K562 (cell line): ENCODE results near the gene TMEM184B. TPM values are rescaled to one million over a fixed set of nuclear protein-coding genes. Genes with fewer than 3 reads are reported as not detected.

Experiments used
- BDP1 ChIP-seq: IDR thresholded peaks from 3 replicates; pipeline ENCODE4 v1.6.1; 2011; ENCODE audit not compliant: insufficient read length, insufficient read depth
- CBFA2T3 ChIP-seq: fragments of 450-650 bp; IDR thresholded peaks from 2 replicates; pipeline ENCODE4 v1.6.1; 2017
- EHMT2 ChIP-seq: fragments of 450-650 bp; IDR thresholded peaks from 2 replicates; pipeline ENCODE4 v1.6.1; 2018; ENCODE audit warnings: antibody characterized with exemption
- EWSR1 ChIP-seq: fragments of 450-650 bp; IDR thresholded peaks from 2 replicates; pipeline ENCODE4 v1.6.1; 2018; ENCODE audit warnings: borderline replicate concordance, mild to moderate bottlenecking, low read depth, moderate library complexity; ENCODE audit not compliant: partially characterized antibody
- HSF4 ChIP-seq: fragments of 250-450 bp; sonication (Bioruptor Pico); IDR thresholded peaks from 2 replicates; pipeline ENCODE4 v2.1.2; 2022; ENCODE audit warnings: mild to moderate bottlenecking, moderate library complexity, borderline replicate concordance
- KDM5B ChIP-seq: fragments of 200-600 bp; sonication (generic); IDR thresholded peaks from 2 replicates; pipeline ENCODE4 v1.6.1; 2012; ENCODE audit warnings: low read depth, mild to moderate bottlenecking, moderate library complexity, low read length, control low read depth, inconsistent platforms; ENCODE audit not compliant: insufficient replicate concordance
- KLF6 ChIP-seq: fragments of 250-450 bp; sonication (Bioruptor Pico); IDR thresholded peaks from 2 replicates; pipeline ENCODE4 v1.4.0; 2020; ENCODE audit warnings: mild to moderate bottlenecking, moderate library complexity, borderline replicate concordance
- PRMT5 ChIP-seq: sonication (generic); formaldehyde crosslinking; IDR thresholded peaks from 2 replicates; pipeline ENCODE4 v1.5.0; 2020; ENCODE audit warnings: missing genetic modification reagents
- SAFB2 ChIP-seq: fragments of 200-400 bp; formaldehyde crosslinking; IDR thresholded peaks from 2 replicates; pipeline ENCODE4 v1.6.1; 2018; ENCODE audit warnings: borderline replicate concordance, low read length, low read depth, moderate library complexity; ENCODE audit not compliant: severe bottlenecking
- SRSF9 ChIP-seq: fragments of 200-400 bp; formaldehyde crosslinking; IDR thresholded peaks from 2 replicates; pipeline ENCODE4 v1.6.1; 2017; ENCODE audit warnings: low read depth, low read length, borderline replicate concordance
- TEAD4 ChIP-seq, 2 experiments: sonication (generic) in 1 of 2; formaldehyde crosslinking in 1 of 2; IDR thresholded peaks; 2 replicates each; pipeline versions ENCODE4 v1.6.1 to v1.8.0; 2012 to 2022; ENCODE audit warnings: borderline replicate concordance in 1 of 2, inconsistent platforms in 1 of 2, low read length in 1 of 2, mild to moderate bottlenecking in 1 of 2, missing genetic modification reagents in 1 of 2
- ZBTB9 ChIP-seq: fragments of 450-650 bp; formaldehyde crosslinking; IDR thresholded peaks from 2 replicates; pipeline ENCODE4 v1.4.0; 2020; ENCODE audit warnings: mild to moderate bottlenecking, moderate library complexity
- ZKSCAN1 ChIP-seq: fragments of 150-350 bp; IDR thresholded peaks from 2 replicates; pipeline ENCODE4 v1.6.1; 2016; ENCODE audit warnings: low read depth, low read length
- ZKSCAN8 ChIP-seq: fragments of 200-800 bp; sonication (Bioruptor generic); IDR thresholded peaks from 2 replicates; pipeline ENCODE4 v1.6.1; 2016; ENCODE audit warnings: missing genetic modification characterization, missing compliant biosample characterization
- ZNF232 ChIP-seq: sonication (generic); formaldehyde crosslinking; IDR thresholded peaks from 2 replicates; pipeline ENCODE4 v1.8.0; 2022; ENCODE audit warnings: mild to moderate bottlenecking, missing genetic modification reagents
- ZNF407 ChIP-seq: fragments of 450-650 bp; IDR thresholded peaks from 2 replicates; pipeline ENCODE4 v1.6.1; 2016; ENCODE audit warnings: low read depth
- polyA plus RNA-seq, 8 experiments: library from polyadenylated mRNA; depleted of rRNA in 4 of 8; stranded (reverse) in 5 of 8; unstranded in 3 of 8; fragments of >200 nt; fragmentation: Nextera tagmentation in 2 of 8; fragmentation: Illumina TruSeq in 1 of 8; extraction: Ambion mirVana in 2 of 8; extraction: Trizol in 1 of 8; gene quantifications; 2 replicates each; pipeline versions ENCODE4 v1.2.1 to v1.2.3, GENCODE V29; 2011 to 2014; ENCODE audit warnings: inconsistent platforms in 1 of 8, missing spikeins in 1 of 8
- total RNA-seq, 7 experiments: library from RNA; depleted of rRNA in 6 of 7; stranded (reverse); fragments of >200 nt in 6 of 7; fragmentation: Illumina TruSeq in 2 of 7; extraction: Trizol in 2 of 7; gene quantifications; 2 replicates each; pipeline versions ENCODE4 v1.2.1 to v1.2.3, GENCODE V29; 2011 to 2021; ENCODE audit warnings: low replicate concordance in 1 of 7
- TF ChIP-seq, protein P1 (sequence below): fragments of 450-650 bp; formaldehyde crosslinking; IDR thresholded peaks from 2 replicates; pipeline ENCODE4 v1.4.0; 2020; ENCODE audit warnings: mild to moderate bottlenecking, mixed read lengths

Gene TMEM184B
- total and polyA plus RNA-seq, 9 of the 15 experiments (the other 6 are each of a cell fraction or from before 2014, with no cell fraction given) = 0.31 to 25.1 (median 6.2) TPM

DNA sequence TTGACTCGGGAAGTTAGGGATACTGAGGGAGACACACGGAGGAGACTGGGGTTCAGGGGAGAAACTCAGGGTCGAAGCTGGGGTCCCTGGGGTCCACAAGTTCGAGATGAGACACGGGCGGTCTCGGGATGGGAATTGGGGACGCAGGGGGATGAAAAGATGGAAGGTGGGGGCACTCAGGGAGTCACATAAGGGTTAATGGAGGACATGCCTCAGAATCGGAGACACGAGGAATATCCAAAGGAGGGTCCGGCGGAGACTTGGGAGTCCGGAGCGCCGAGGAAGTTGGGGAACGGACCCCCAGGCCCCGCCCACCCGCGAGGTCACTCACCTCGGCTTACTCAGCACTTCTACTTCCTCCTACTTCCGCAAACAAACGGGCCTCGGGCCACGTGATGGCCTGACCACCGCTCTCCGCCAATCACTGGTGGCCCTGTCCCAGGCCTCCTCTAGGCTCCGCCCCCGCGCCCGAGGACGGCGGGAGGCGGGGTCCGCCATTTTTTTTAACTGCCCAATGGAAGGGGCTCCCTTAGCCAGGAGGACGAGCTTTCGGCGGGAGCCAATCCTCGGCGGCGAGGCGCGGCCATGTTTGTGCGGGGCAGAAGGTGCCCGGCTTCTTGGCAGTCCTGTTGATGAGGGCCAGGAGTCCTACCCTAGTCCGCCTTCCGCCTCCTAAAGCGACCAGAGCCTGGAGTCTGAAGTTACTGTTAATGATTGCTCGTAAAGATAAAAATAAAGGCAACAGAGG, 91.2 kb downstream of the TMEM184B start, which contains the start of gene PLA2G6 (continued):
- TF ChIP-seq ZNF407 (0 out of 2 replicates have a peak, but pooled peaks have one; percentile 7), TEAD4 (IDR thresholded peaks at IDR 0.05; ENCODE audit: low read length) (no peak), TEAD4 (CRISPR knock-in tag; IDR thresholded peaks at IDR 0.05; ENCODE audit: borderline replicate concordance) (no peak), ZKSCAN1 (no peak), PRMT5 (CRISPR knock-in tag) (no peak), SRSF9 (no peak), CBFA2T3 (no peak), EHMT2 (no peak), SAFB2 (no peak), EWSR1 (no peak), ZBTB9 (no peak), KDM5B (no peak), KLF6 (no peak), ZKSCAN8 (CRISPR knock-in tag) (no peak), BDP1 (no peak), ZNF232 (no peak), HSF4 (CRISPR knock-in tag) (no peak)
- TF ChIP-seq, protein P1, sequence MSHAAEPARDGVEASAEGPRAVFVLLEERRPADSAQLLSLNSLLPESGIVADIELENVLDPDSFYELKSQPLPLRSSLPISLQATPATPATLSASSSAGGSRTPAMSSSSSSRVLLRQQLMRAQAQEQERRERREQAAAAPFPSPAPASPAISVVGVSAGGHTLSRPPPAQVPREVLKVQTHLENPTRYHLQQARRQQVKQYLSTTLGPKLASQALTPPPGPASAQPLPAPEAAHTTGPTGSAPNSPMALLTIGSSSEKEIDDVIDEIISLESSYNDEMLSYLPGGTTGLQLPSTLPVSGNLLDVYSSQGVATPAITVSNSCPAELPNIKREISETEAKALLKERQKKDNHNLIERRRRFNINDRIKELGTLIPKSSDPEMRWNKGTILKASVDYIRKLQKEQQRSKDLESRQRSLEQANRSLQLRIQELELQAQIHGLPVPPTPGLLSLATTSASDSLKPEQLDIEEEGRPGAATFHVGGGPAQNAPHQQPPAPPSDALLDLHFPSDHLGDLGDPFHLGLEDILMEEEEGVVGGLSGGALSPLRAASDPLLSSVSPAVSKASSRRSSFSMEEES = peak; percentile 23; the same call in 1 of the 2 replicates
